ENCODE results near the gene BMERB1. TPM values are rescaled to one million over a fixed set of nuclear protein-coding genes. Genes with fewer than 3 reads are reported as not detected.

Gene BMERB1
- total and polyA plus RNA-seq, 3 experiments from 2014 or later = 4.8 to 13.6 (median 13.1) TPM

DNA sequence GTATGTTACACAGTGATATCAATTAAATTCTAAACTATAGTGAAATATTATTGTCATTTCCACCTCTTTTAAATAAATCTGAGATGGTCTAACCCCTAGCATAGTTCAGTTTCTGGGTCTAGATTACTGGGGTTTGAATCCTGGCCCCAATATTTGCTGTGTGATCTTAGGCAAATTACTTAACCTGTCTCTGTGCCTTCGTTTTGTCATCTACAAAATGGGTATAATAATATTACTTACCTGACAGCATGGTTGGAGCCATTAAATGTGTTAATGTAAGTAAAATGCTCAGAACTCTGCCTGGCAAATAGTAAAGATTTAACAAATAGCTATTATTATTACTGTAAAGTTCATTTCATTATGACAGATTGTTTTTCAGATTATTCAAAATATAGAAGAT is 52.3 kb downstream of the BMERB1 start:
- Histone ChIP-seq H3K27ac (ENCODE audit: low read depth, low read length) (no peak overlapping the region), H3K4me3 (ENCODE audit: low read length) (no peak overlapping the region), H3K27me3 (ENCODE audit: insufficient read depth, low read length, poor library complexity, severe bottlenecking) (no peaks in the 10 kb centered on the region), H3K9me3 (ENCODE audit: low read length) (no peaks in the 10 kb centered on the region), H3K4me1 (ENCODE audit: insufficient read depth, low read length) (no peaks in the 10 kb centered on the region), H3K36me3 (ENCODE audit: insufficient read depth, low read length) (no peaks in the 10 kb centered on the region)
- ChIA-PET POLR2A (no interaction called here), CTCF (no interaction called here)
- no peak overlapping the region for H3K27ac Mint-ChIP-seq
- no peaks in the 10 kb centered on the region for H3K4me1 Mint-ChIP-seq
- peaks cover 0 to 3% (median 0%) of the 10 kb centered on the region in 3 donors for H3K36me3 Mint-ChIP-seq
- no peak overlapping the region for H3K4me3 Mint-ChIP-seq
- H3K9me3 Mint-ChIP-seq = no peaks in the 10 kb centered on the region
- H3K27me3 Mint-ChIP-seq = peaks cover 0 to 8% of the 10 kb centered on the region in 2 donors
- no peak for DNase-seq

DNA sequence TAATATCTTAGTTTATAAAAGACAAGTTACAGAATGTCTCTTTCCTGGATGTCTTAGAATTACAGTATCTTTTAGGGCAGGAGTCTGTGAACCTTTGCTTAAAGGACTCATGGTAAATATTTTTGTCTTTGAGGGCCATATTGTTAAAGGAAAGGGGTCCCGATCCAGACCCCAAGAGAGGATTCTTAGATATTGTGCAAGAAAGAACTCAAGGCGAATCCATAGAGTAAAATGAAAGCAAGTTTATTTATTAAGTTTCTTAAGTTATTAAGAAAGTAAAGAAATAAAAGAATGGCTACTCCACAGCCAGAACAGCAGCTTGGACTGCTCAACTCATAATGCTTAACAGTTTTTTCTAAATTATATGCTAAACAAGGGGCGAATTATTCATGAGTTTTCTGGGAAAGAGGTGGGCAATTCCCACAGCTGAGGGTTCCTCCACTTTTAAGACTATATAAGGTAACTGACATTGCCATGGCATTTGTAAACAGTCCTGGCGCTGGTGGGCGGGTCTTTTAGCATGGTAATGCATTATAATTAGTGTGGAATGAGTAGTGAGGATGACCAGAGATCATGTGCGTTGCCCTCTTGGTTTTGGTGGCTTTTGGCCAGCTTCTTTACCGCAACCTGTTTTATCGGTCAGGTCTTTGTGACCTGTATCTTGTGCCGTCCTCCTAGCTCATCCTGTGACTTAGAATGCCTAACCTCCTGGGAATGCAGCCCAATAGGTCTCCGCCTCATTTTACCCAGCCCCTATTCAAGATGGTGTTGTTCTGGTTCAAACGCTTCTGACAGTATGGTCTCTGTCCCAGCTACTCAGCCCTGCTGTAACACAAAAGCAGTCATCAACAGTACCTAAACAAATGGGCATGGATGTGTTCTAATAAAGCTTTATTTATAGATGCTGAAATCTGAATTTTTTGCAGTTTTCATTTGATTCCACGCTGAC is 53.2 kb downstream of the BMERB1 start:
- Histone ChIP-seq H3K27ac (ENCODE audit: low read depth, low read length) (no peak overlapping the region), H3K4me3 (ENCODE audit: low read length) (no peak overlapping the region), H3K9me3 (ENCODE audit: low read length) (no peaks in the 10 kb centered on the region), H3K36me3 (ENCODE audit: insufficient read depth, low read length) (no peaks in the 10 kb centered on the region), H3K4me1 (ENCODE audit: insufficient read depth, low read length) (no peaks in the 10 kb centered on the region), H3K27me3 (ENCODE audit: insufficient read depth, low read length, poor library complexity, severe bottlenecking) (no peaks in the 10 kb centered on the region)
- H3K27me3 Mint-ChIP-seq = peaks cover 0 to 3% of the 10 kb centered on the region in 2 donors
- H3K36me3 Mint-ChIP-seq = peaks cover 0 to 3% (median 0%) of the 10 kb centered on the region in 3 donors
- H3K4me1 Mint-ChIP-seq = no peaks in the 10 kb centered on the region
- peak overlapping the region in 2 of 8 donors; percentile 7 to 50 for H3K27ac Mint-ChIP-seq
- no peaks in the 10 kb centered on the region for H3K9me3 Mint-ChIP-seq
- ChIA-PET CTCF (no interaction called here), POLR2A (no interaction called here)
- DNase-seq = no peak
- H3K4me3 Mint-ChIP-seq = no peak overlapping the region

DNA sequence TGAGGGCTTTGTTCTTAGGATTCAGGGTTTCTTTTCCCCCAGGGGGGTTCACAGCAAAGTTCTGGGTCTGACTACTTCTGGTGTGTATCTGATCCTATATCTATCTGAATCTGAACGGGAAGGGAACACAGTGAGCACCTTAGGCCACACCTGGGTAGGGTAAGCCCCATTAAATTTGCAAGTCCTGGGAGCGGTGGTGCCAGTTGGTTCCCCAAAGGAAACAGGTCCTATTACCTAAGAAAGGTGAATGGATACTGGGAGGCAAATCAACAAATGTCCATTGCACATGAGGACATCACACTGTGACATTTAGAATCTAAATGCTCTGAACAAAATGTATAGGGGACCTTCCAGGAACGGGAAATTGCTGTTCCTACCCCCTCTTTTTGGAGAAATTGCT is 54.6 kb downstream of the BMERB1 start:
- H3K4me3 Mint-ChIP-seq = no peak overlapping the region
- Histone ChIP-seq H3K36me3 (ENCODE audit: insufficient read depth, low read length) (no peaks in the 10 kb centered on the region), H3K4me1 (ENCODE audit: insufficient read depth, low read length) (no peaks in the 10 kb centered on the region), H3K27ac (ENCODE audit: low read depth, low read length) (no peak overlapping the region), H3K27me3 (ENCODE audit: insufficient read depth, low read length, poor library complexity, severe bottlenecking) (no peaks in the 10 kb centered on the region), H3K4me3 (ENCODE audit: low read length) (no peak overlapping the region), H3K9me3 (ENCODE audit: low read length) (no peaks in the 10 kb centered on the region)
- no peak for DNase-seq
- H3K4me1 Mint-ChIP-seq = no peaks in the 10 kb centered on the region
- no peaks in the 10 kb centered on the region for H3K9me3 Mint-ChIP-seq
- H3K36me3 Mint-ChIP-seq = peaks cover 0 to 3% (median 0%) of the 10 kb centered on the region in 3 donors
- CTCF ChIA-PET = interaction anchor here (1.0 kb wide), 1 partner anchor 8 kb away, joined by 3 read pairs; no protein-coding TSS in a partner anchor
- H3K27me3 Mint-ChIP-seq = peaks cover 0 to 3% of the 10 kb centered on the region in 2 donors
- POLR2A ChIA-PET = no interaction called here
- no peak overlapping the region for H3K27ac Mint-ChIP-seq

DNA sequence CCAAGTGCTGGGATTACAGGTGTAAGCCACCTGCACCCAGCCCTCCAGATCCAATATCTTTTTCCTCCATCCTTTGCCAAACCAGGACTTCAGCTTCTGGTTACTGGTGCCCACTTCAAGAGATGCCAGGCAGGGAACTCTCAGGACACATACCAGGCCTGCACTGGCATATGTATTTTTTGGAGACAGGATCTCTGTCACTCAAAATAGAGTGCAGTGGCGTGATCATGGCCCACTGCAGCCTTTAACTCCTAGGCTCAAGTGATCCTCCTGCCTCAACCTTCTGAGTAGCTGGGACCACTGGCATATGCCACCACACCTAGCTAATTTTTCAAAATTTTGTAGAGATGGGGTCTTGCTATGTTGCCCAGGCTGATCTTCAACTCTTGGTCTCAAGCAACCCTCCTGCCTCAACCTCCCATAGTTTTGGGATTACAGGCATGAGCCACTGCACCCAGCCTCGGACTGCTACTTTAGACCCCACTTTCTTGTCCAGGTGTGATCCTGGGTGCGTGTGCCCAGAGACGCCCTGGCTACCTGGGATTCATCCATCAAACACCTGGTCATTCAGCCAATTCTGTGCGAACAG is 55.8 kb downstream of the BMERB1 start:
- Mint-ChIP-seq H3K27me3 (peaks cover 0 to 3% of the 10 kb centered on the region in 2 donors), H3K27ac (no peak overlapping the region), H3K36me3 (peaks cover 0 to 3% (median 0%) of the 10 kb centered on the region in 3 donors), H3K4me1 (no peaks in the 10 kb centered on the region), H3K4me3 (no peak overlapping the region), H3K9me3 (no peaks in the 10 kb centered on the region)
- no peak for DNase-seq
- H3K27me3 ChIP-seq (ENCODE audit: insufficient read depth, low read length, poor library complexity, severe bottlenecking) = no peaks in the 10 kb centered on the region
- no peaks in the 10 kb centered on the region for H3K4me1 ChIP-seq (ENCODE audit: insufficient read depth, low read length)
- H3K27ac ChIP-seq (ENCODE audit: low read depth, low read length) = no peak overlapping the region
- no peaks in the 10 kb centered on the region for H3K36me3 ChIP-seq (ENCODE audit: insufficient read depth, low read length)
- H3K9me3 ChIP-seq (ENCODE audit: low read length) = no peaks in the 10 kb centered on the region
- H3K4me3 ChIP-seq (ENCODE audit: low read length) = no peak overlapping the region
- CTCF ChIA-PET = interaction anchor here (1.0 kb wide), 1 partner anchor 9 kb away, joined by 3 read pairs; no protein-coding TSS in a partner anchor
- POLR2A ChIA-PET = no interaction called here

DNA sequence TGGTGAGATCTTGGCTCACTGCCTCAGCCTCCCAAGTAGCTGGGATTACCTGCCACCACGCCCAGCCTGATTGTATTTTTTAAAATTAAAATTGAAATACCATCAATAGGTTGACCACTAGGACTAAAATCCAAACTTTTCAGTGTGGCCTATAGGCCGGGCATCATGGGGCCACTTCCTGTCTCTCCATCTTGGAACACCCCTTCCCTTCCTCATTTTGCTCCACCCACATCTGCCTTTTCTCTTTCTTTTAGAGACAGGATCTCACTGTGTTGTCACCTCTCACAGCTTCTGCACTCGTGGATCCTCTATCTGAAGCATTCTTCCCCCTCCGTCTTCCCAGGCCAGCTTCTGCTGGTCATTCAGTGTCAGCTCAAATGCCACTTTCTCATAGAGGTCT is 57.0 kb downstream of the BMERB1 start:
- peak overlapping the region in 1 of 8 donors; percentile 80 for H3K27ac Mint-ChIP-seq
- no peaks in the 10 kb centered on the region for H3K4me1 ChIP-seq (ENCODE audit: insufficient read depth, low read length)
- H3K4me3 Mint-ChIP-seq = no peak overlapping the region
- ChIA-PET POLR2A (interaction anchor here (0.5 kb wide), 1 partner anchor 95 kb away, joined by 3 read pairs; no protein-coding TSS in a partner anchor), CTCF (no interaction called here)
- no peaks in the 10 kb centered on the region for H3K4me1 Mint-ChIP-seq
- no peaks in the 10 kb centered on the region for H3K9me3 ChIP-seq (ENCODE audit: low read length)
- H3K27me3 ChIP-seq (ENCODE audit: insufficient read depth, low read length, poor library complexity, severe bottlenecking) = no peaks in the 10 kb centered on the region
- H3K9me3 Mint-ChIP-seq = no peaks in the 10 kb centered on the region
- H3K27me3 Mint-ChIP-seq = no peaks in the 10 kb centered on the region
- no peak overlapping the region for H3K27ac ChIP-seq (ENCODE audit: low read depth, low read length)
- H3K36me3 Mint-ChIP-seq = no peaks in the 10 kb centered on the region
- no peak overlapping the region for H3K4me3 ChIP-seq (ENCODE audit: low read length)
- H3K36me3 ChIP-seq (ENCODE audit: insufficient read depth, low read length) = no peaks in the 10 kb centered on the region
- no peak for DNase-seq

DNA sequence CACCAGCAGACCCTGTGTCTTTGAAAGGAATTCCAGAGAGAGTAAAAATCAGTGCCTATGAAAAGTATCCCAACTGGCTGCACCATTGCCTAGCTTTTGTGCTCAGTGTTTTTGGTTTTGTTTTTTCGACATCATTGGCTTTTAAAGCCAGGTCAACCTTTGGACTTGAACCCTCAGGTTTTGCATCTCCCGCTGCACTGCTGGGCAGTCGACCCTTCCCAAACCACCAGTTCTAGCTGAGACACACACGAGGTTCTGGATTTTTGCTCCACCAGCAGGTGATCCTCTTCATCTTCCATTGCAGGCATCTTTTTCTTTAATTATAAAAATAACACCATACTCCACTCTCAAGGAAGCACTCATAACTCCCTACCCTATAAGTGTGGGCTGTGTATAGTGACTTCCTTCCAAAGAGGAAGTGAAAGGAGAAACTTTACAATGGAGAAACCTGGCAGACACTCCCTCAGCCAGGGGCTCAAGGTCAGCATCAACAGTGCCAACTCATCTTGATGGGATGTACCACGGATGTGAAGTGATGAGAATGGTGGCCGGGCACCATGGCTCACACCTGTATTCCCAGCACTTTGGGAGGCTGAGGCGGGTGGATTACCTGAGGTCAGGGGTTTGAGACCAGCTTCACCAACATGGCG is 57.8 kb downstream of the BMERB1 start:
- Mint-ChIP-seq H3K9me3 (no peaks in the 10 kb centered on the region), H3K36me3 (no peaks in the 10 kb centered on the region)
- CTCF ChIA-PET = no interaction called here

DNA sequence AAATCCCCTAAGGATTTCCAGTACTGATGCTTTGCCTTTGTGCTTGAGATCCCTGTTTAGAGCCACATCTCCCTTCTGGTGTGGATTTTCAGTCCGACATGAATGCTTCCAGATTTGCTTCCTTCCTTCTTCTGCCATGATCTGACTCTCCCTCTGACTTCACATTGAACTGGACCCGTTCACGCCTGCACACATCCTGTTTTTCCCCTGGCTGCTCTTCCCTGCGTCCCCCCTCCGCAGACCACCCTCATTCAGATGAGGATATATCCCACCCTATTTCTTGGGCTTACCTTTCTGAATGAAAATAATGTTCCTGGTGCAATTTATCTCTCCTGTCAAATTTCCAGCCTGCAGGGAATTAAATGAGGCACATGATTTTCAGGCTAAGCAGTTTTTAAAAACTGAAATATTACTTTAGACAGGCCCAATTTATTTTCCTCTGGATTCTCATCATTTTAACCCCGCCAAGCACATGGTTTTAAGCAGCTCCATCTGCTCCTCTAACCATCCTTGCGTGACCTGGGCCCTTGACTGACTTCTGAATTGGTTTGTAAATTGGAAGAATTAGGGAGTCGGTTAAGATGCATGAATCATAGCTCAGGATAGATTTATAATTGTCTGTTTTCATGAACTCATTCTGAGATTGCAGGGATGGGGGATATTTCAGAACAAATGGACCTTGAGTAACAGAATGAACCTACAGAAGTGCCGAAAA is 59.2 kb downstream of the BMERB1 start:
- H3K9me3 Mint-ChIP-seq = no peaks in the 10 kb centered on the region
- no peaks in the 10 kb centered on the region for H3K27me3 Mint-ChIP-seq
- H3K36me3 Mint-ChIP-seq = no peaks in the 10 kb centered on the region
- no peak overlapping the region for H3K4me3 ChIP-seq (ENCODE audit: low read length)
- no peaks in the 10 kb centered on the region for H3K9me3 ChIP-seq (ENCODE audit: low read length)
- H3K4me1 ChIP-seq (ENCODE audit: insufficient read depth, low read length) = no peaks in the 10 kb centered on the region
- POLR2A ChIA-PET = no interaction called here
- H3K27ac Mint-ChIP-seq = peak overlapping the region in 2 of 8 donors; percentile 2 to 80
- DNase-seq = no peak
- H3K27me3 ChIP-seq (ENCODE audit: insufficient read depth, low read length, poor library complexity, severe bottlenecking) = no peaks in the 10 kb centered on the region
- CTCF ChIA-PET = no interaction called here
- no peaks in the 10 kb centered on the region for H3K36me3 ChIP-seq (ENCODE audit: insufficient read depth, low read length)
- no peak overlapping the region for H3K27ac ChIP-seq (ENCODE audit: low read depth, low read length)
- H3K4me1 Mint-ChIP-seq = no peaks in the 10 kb centered on the region
- H3K4me3 Mint-ChIP-seq = no peak overlapping the region

More for the DNA sequence above, 57.8 kb downstream of the BMERB1 start:
- POLR2A ChIA-PET = no interaction called here
- Mint-ChIP-seq H3K27me3 (no peaks in the 10 kb centered on the region), H3K27ac (peak overlapping the region in 1 of 8 donors; percentile 21), H3K4me1 (no peaks in the 10 kb centered on the region), H3K4me3 (no peak overlapping the region)
- no peak overlapping the region for H3K4me3 ChIP-seq (ENCODE audit: low read length)
- no peaks in the 10 kb centered on the region for H3K4me1 ChIP-seq (ENCODE audit: insufficient read depth, low read length)
- H3K27ac ChIP-seq (ENCODE audit: low read depth, low read length) = no peak overlapping the region
- no peaks in the 10 kb centered on the region for H3K27me3 ChIP-seq (ENCODE audit: insufficient read depth, low read length, poor library complexity, severe bottlenecking)
- no peaks in the 10 kb centered on the region for H3K9me3 ChIP-seq (ENCODE audit: low read length)
- DNase-seq = no peak
- no peaks in the 10 kb centered on the region for H3K36me3 ChIP-seq (ENCODE audit: insufficient read depth, low read length)
